ENCODE results near the gene LDLRAD3. TPM values are rescaled to one million over a fixed set of nuclear protein-coding genes. Genes with fewer than 3 reads are reported as not detected.

LDLRAD3 gene
- total RNA-seq, 2 experiments from 2014 or later, result 0.10 to 0.22 TPM

DNA sequence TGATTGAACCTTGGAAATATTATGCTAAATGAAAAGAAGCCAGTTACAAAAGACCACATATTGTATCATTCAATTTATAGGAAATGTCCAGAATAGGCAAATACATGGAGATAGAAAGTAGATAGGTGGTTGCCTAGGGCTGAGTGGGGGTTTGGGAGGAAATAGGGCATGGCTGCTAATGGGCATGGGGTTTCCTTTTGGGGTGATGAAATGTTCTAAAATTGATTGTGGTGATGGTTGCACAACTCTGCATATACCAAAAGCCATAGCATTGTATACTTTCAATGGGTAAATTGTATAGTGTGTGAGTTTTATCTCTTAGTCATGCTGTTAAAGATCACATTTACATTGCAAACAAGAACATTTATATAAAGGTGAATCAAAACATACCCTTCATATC, 48.7 kb downstream of the LDLRAD3 start:
- Mint-ChIP-seq H3K4me1 (ENCODE audit: low read depth) (no peaks in the 10 kb centered on the region), H3K9me3 (no peaks in the 10 kb centered on the region), H3K27ac (no peak overlapping the region), H3K36me3 (no peaks in the 10 kb centered on the region), H3K4me3 (no peak overlapping the region), H3K27me3 (peaks cover 12% of the 10 kb centered on the region)
- ChIA-PET CTCF (no interaction called here), POLR2A (no interaction called here)
- intact Hi-C loops (cut with micrococcal nuclease), result no loop called here
- no peak for DNase-seq

DNA sequence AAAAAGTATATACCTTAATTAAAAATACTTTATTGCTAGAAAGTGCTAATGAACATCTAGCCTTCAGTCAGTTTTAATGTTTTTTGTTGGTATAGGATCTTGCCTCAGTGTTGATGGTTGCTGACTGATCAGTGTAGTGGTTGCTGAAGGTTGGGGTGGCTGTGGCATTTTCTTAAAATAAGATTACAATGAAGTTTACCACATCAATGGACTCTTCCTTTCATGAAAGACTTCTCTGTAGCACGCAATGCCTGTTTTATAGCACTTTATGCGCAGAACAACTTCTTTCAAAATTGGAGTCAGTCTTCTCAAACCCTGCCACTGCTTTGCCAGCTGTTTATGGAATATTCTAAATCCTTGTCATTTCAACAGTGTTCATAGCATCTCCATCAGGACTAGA, 50.6 kb downstream of the LDLRAD3 start:
- intact Hi-C loops (cut with micrococcal nuclease), result no loop called here
- H3K4me3 Mint-ChIP-seq, result no peak overlapping the region
- no peak overlapping the region for H3K27ac Mint-ChIP-seq
- H3K4me1 Mint-ChIP-seq (ENCODE audit: low read depth), result no peaks in the 10 kb centered on the region
- POLR2A ChIA-PET, result no interaction called here
- CTCF ChIA-PET, result interaction anchor here (1.6 kb wide), 1 partner anchor 172 kb away, joined by 5 read pairs; no protein-coding TSS in a partner anchor
- H3K27me3 Mint-ChIP-seq, result peaks cover 9% of the 10 kb centered on the region
- no peak for DNase-seq
- no peaks in the 10 kb centered on the region for H3K9me3 Mint-ChIP-seq
- H3K36me3 Mint-ChIP-seq, result no peaks in the 10 kb centered on the region

DNA sequence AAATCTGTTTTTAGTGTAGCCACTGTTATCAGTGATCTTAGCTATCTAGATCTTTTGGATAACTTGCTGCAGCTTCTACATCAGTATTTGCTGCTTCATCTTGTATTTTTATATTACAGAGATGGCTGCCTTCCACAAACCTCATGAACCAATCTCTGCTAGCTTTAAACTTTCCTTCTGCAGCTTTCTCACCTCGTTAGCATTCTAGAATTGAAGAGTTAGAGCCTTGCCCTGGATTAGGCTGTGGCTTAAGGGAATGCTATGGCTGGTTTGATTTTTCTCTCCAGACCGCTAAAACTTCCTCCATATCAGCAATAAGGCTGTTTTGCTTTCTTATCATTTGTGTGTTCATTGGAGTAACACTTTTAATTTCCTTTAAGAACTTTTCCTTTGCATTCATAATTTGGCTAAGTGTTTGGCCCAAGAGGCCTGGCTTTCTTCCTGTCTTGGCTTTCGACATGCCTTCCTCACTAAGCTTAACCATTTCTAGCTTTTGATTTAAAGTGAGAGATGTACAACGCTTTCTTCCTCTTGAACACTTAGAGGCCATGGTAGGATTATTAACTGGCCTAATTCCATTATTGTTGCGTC, 51.9 kb downstream of the LDLRAD3 start:
- Mint-ChIP-seq H3K9me3 (no peaks in the 10 kb centered on the region), H3K4me1 (ENCODE audit: low read depth) (no peaks in the 10 kb centered on the region), H3K27ac (no peak overlapping the region), H3K4me3 (no peak overlapping the region), H3K36me3 (no peaks in the 10 kb centered on the region), H3K27me3 (peaks cover 7% of the 10 kb centered on the region)
- intact Hi-C loops (cut with micrococcal nuclease), result no loop called here
- no peak for DNase-seq
- POLR2A ChIA-PET, result interaction anchor here (0.6 kb wide), 1 partner anchor 31 kb away, joined by 3 read pairs; no protein-coding TSS in a partner anchor
- CTCF ChIA-PET, result interaction anchor here (0.5 to 1.6 kb wide), 2 partner anchors 75 to 174 kb away, joined by 5 read pairs; no protein-coding TSS in a partner anchor

DNA sequence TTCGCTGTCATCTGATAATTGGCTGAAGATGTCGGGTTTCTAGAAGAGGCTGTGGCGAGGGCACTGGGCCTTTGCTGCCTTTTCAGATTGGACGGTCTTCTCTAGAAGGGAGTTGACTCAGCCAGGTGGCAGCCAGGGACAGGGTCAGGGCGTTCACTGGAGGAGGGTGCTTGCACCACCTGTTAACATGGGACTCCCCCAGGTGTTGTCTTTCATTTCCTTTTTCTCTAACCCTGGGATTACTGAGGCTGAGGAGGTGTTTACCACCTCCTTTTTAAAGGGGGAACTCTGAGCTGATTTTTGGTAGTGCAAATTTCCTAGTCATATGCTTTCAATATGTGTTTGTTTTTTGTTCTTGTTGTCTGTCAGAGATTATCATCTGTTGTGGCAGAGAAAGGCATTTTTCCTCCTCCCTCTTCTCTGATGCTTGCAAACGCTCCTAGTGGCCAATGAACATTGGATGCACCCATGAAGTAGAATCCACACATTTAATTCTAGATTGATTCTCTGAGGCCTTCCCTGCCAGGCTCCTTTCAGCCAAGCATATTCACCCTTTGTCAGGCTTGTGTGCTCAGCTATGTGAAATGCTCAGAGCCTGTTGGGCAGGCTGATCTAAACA, 54.1 kb downstream of the LDLRAD3 start:
- ChIA-PET POLR2A (no interaction called here), CTCF (no interaction called here)
- Mint-ChIP-seq H3K36me3 (no peaks in the 10 kb centered on the region), H3K9me3 (no peaks in the 10 kb centered on the region), H3K27me3 (no peaks in the 10 kb centered on the region), H3K4me3 (no peak overlapping the region), H3K27ac (no peak overlapping the region), H3K4me1 (ENCODE audit: low read depth) (no peaks in the 10 kb centered on the region)
- intact Hi-C loops (cut with micrococcal nuclease), result no loop called here
- no peak for DNase-seq

DNA sequence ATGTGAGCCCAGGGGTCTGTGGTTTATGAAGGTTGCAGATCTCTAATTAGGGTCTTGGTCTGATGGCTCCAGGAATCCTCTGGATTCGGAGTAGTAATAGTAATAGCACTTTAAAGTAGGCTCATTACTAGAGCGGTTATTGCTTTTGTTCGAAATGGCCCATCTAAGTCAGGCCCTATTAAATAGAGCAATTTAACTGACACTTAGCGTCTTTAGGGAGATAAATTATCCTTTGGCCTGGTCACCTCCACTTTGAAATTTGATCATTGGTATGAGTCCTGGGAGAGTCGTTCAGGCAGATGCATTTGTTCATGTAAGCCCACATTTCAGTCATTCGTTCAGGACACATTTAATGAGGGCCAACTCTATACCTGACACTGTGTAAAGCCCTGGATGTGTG, 54.8 kb downstream of the LDLRAD3 start:
- ChIA-PET POLR2A (no interaction called here), CTCF (no interaction called here)

DNA sequence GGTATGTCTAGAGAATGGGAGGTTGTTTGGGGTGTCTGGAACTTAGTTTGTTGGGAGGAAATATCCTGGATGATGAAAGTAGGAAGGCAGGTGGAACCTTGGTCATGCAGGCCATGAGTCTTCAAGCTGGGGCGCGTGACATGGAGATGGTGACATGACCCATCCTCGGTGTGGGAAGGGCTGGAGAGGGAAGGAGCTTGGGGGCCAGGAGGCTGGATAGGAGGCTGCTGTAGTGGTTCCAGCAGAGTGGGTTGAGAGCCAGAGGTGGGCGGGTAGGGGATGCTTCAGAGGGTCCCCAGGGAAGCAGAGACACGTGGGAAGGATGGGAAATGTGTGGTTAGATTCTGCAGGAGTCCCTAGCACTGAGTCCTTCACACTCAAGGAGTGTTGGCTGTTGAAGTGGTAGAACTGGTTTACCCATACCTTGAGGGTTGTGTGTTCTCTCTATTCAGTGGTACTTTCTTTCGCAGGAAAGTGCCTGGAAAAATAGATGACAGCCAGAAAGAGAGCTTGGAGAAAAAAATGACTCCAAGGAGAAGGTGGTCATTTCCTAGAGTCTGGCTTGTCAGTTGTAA, 56.8 kb downstream of the LDLRAD3 start:
- peaks cover 4% of the 10 kb centered on the region for H3K9me3 Mint-ChIP-seq
- H3K4me1 Mint-ChIP-seq (ENCODE audit: low read depth), result no peaks in the 10 kb centered on the region
- intact Hi-C loops (cut with micrococcal nuclease), result no loop called here
- POLR2A ChIA-PET, result no interaction called here
- H3K27ac Mint-ChIP-seq, result no peak overlapping the region
- no peak for DNase-seq
- H3K4me3 Mint-ChIP-seq, result no peak overlapping the region
- no peaks in the 10 kb centered on the region for H3K36me3 Mint-ChIP-seq
- H3K27me3 Mint-ChIP-seq, result no peaks in the 10 kb centered on the region
- CTCF ChIA-PET, result no interaction called here

More for the DNA sequence above, 54.8 kb downstream of the LDLRAD3 start:
- Mint-ChIP-seq H3K4me1 (ENCODE audit: low read depth) (no peaks in the 10 kb centered on the region), H3K36me3 (no peaks in the 10 kb centered on the region), H3K27ac (no peak overlapping the region), H3K4me3 (no peak overlapping the region), H3K27me3 (no peaks in the 10 kb centered on the region), H3K9me3 (peaks cover 1% of the 10 kb centered on the region)
- no peak for DNase-seq
- intact Hi-C loops (cut with micrococcal nuclease), result no loop called here

DNA sequence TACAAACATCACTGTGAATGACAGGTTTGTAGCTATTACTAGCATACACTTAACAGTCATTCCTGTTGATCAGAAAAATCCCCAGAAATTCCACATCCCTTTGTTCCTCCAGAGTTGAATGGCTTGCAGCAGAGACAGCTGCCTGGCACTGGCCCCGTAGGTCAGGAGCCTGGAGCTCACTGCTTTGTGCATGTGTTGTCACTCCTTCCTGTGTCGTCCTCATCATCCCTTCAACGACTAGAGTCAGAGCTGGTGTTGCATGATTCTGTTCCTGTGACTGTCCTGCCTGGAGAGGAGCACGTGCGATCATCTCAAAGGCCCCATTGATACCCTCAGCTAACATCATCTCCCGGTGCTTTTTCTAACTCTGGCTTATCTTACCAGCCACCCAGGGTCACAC, 58.3 kb downstream of the LDLRAD3 start:
- Mint-ChIP-seq H3K36me3 (no peaks in the 10 kb centered on the region), H3K4me1 (ENCODE audit: low read depth) (no peaks in the 10 kb centered on the region), H3K4me3 (no peak overlapping the region), H3K27ac (no peak overlapping the region), H3K27me3 (no peaks in the 10 kb centered on the region), H3K9me3 (peaks cover 4% of the 10 kb centered on the region)
- ChIA-PET CTCF (no interaction called here), POLR2A (no interaction called here)
- intact Hi-C loops (cut with micrococcal nuclease), result no loop called here
- no peak for DNase-seq

DNA sequence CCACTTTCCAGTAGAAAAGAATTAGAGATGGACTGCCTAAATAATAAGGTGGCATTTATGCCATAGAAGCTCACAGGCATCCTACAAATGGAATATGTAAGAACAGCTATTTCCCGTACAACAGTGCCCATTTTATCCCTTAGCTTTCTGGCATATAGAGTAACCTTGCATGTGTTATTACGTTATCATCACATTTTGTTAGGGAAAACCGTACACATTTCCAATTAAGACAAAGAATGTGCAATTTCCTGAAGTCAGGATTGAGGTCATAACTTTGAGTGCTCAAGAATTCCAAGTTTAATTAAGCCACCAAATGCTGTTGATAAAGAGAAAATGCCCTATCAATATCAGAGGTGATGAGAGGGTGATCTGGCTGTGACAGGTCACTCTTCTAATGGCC, 58.9 kb downstream of the LDLRAD3 start:
- no peaks in the 10 kb centered on the region for H3K4me1 Mint-ChIP-seq (ENCODE audit: low read depth)
- no peak for DNase-seq
- no peaks in the 10 kb centered on the region for H3K27me3 Mint-ChIP-seq
- H3K36me3 Mint-ChIP-seq, result no peaks in the 10 kb centered on the region
- H3K9me3 Mint-ChIP-seq, result peaks cover 4% of the 10 kb centered on the region
- H3K4me3 Mint-ChIP-seq, result no peak overlapping the region
- ChIA-PET POLR2A (no interaction called here), CTCF (no interaction called here)
- intact Hi-C loops (cut with micrococcal nuclease), result no loop called here
- H3K27ac Mint-ChIP-seq, result no peak overlapping the region

DNA sequence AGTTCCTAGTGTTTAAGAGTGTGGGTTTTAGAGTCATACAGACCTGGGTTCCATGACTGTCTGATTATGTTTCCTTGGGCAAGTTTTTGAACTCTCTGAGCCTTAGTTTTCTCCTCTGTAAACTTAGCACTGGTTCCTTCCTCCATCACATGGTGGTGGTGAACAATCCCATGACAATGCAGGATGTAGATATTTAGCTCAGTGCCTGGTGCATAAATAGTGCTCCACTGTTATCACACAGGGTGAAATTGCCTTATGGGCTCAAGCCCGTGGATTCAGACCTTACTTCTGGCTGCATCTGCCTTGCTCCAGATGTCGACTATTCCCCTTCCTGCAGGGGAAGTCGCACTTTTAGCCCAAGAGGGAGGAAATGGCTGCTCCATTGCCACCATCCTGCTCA, 62.7 kb downstream of the LDLRAD3 start:
- peaks cover 4% of the 10 kb centered on the region for H3K9me3 Mint-ChIP-seq
- no peak for DNase-seq
- peaks cover 6% of the 10 kb centered on the region for H3K27me3 Mint-ChIP-seq
- POLR2A ChIA-PET, result no interaction called here
- no peaks in the 10 kb centered on the region for H3K4me1 Mint-ChIP-seq (ENCODE audit: low read depth)
- no peak overlapping the region for H3K4me3 Mint-ChIP-seq
- no peaks in the 10 kb centered on the region for H3K36me3 Mint-ChIP-seq
- CTCF ChIA-PET, result no interaction called here
- H3K27ac Mint-ChIP-seq, result no peak overlapping the region
- intact Hi-C loops (cut with micrococcal nuclease), result no loop called here

DNA sequence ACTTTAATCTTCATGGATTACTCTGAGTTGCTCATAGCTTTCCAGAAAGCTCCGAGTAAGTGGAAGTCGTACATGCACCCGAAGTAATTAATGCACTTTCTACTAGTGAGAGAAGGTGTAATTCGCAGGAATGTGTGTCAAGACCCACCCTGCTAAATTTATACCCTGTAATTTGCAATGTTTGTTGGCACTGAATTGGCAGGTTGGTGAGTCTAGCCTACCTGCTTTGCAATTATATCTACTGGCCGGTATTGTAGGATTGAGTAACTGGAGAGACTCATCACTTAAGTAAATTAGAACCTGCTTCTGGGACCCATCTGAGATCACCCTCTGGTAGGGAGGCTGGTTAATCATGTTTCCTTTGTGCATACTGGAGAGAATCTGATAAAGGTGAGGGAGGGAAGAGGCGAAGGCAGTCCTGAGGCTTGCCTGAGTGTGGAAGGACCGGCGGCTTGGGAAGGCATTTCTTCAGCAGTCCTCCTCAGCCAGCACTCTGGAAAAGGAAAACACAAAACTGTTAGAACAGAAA, 63.3 kb downstream of the LDLRAD3 start:
- no peaks in the 10 kb centered on the region for H3K4me1 Mint-ChIP-seq (ENCODE audit: low read depth)
- H3K27ac Mint-ChIP-seq, result no peak overlapping the region
- H3K27me3 Mint-ChIP-seq, result peaks cover 6% of the 10 kb centered on the region
- H3K4me3 Mint-ChIP-seq, result no peak overlapping the region
- intact Hi-C loops (cut with micrococcal nuclease), result no loop called here
- POLR2A ChIA-PET, result no interaction called here
- peaks cover 4% of the 10 kb centered on the region for H3K9me3 Mint-ChIP-seq
- CTCF ChIA-PET, result no interaction called here
- no peaks in the 10 kb centered on the region for H3K36me3 Mint-ChIP-seq
- no peak for DNase-seq

DNA sequence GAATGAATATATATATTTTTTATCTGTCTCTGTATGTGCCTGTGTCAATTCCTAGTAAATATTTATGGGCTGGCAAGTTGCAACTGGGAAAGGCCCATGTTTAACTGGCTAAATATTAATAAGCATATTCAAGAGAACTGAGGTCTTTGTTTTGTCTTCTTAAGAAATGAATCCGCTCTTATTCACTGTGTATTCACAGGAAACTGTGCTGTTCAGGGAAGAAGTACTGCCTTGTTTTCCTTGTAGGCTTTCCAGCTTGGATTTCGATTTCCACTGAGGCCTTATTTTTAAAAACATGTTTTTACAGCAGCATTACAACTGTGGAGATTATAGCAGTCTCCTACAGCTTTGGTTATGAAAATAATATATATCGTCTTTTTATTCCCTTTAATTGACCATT, 64.7 kb downstream of the LDLRAD3 start:
- ChIA-PET POLR2A (no interaction called here), CTCF (no interaction called here)
- intact Hi-C loops (cut with micrococcal nuclease), result no loop called here
- DNase-seq, result no peak
- Mint-ChIP-seq H3K27ac (no peak overlapping the region), H3K36me3 (no peaks in the 10 kb centered on the region), H3K27me3 (peaks cover 9% of the 10 kb centered on the region), H3K9me3 (peaks cover 4% of the 10 kb centered on the region), H3K4me1 (ENCODE audit: low read depth) (no peaks in the 10 kb centered on the region), H3K4me3 (no peak overlapping the region)

DNA sequence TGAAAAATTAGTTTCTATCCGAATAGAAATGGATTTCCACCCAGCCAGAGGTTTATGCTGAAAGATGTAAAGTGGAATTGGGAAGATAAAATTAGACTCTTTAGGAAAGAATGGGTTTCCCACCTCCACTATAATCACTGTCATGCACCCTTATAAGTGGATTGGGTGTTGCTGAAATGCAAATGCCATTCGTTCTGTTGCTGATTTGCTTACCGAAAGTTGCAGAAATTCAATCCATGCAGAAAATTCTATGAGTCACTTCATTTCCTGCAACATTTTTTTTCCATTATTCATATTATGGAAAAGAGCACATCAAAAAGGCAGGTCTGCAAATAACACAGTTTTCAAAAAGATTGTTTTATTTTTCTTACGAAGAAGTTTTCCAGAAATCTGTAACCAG, 65.6 kb downstream of the LDLRAD3 start:
- no peak overlapping the region for H3K27ac Mint-ChIP-seq
- no peaks in the 10 kb centered on the region for H3K36me3 Mint-ChIP-seq
- H3K9me3 Mint-ChIP-seq, result no peaks in the 10 kb centered on the region
- POLR2A ChIA-PET, result no interaction called here
- no peak for DNase-seq
- no peaks in the 10 kb centered on the region for H3K4me1 Mint-ChIP-seq (ENCODE audit: low read depth)
- H3K4me3 Mint-ChIP-seq, result no peak overlapping the region
- CTCF ChIA-PET, result no interaction called here
- peaks cover 9% of the 10 kb centered on the region for H3K27me3 Mint-ChIP-seq
- intact Hi-C loops (cut with micrococcal nuclease), result no loop called here

Data from activated CD4-positive, alpha-beta memory T cell treated with anti-CD3 and anti-CD28 coated beads for 36 hours (primary cell).